OCI-LY7 (cell line): Measurements from ENCODE around the gene MEIOB. TPM values are rescaled to one million over a fixed set of nuclear protein-coding genes. Genes with fewer than 3 reads are reported as not detected.

Experiments
- BruUV-seq: library from RNA; stranded (reverse); fragments of 400-500 nt; replicated peaks from 2 replicates; lab custom pipeline; 2021; lab: Mats Ljungman, UMichigan
- CTCF ChIA-PET: fragments of 300-600 bp; sonication (Branson Sonifier 250); formaldehyde crosslinking; loops from one replicate; lab custom pipeline; 2022; ENCODE audit warnings: antibody characterized with exemption; ENCODE audit not compliant: unreplicated experiment; lab: Charles Lee
- POLR2A ChIA-PET: fragments of 300-600 bp; sonication (Branson Sonifier 250); formaldehyde crosslinking; loops from one replicate; lab custom pipeline; 2022; ENCODE audit warnings: antibody characterized with exemption; lab: Charles Lee
- DNase-seq: peaks from one replicate; pipeline ENCODE4 v3.0.0-alpha.2; 2015; ENCODE audit warnings: low spot score
- H2AFZ ChIP-seq: fragments of 200-600 bp; sonication (generic), shearing (Covaris generic); 2 replicates; pipeline ENCODE4 v1.6.1; 2014; ENCODE audit warnings: mild to moderate bottlenecking, antibody characterized with exemption, low read length, moderate library complexity
- H3K27ac ChIP-seq: fragments of 200-600 bp; sonication (generic); 2 replicates; pipeline ENCODE4 v1.5.1; 2014; ENCODE audit warnings: mixed run types, low read depth, mild to moderate bottlenecking, moderate library complexity, low read length, inconsistent platforms; ENCODE audit not compliant: poor library complexity, severe bottlenecking
- H3K36me3 ChIP-seq: fragments of 200-600 bp; sonication (generic); 2 replicates; pipeline ENCODE4 v1.6.1; 2014; ENCODE audit warnings: mild to moderate bottlenecking, antibody characterized with exemption, low read length, moderate library complexity, mixed read lengths; ENCODE audit not compliant: insufficient read depth
- H3K4me1 ChIP-seq: fragments of 200-600 bp; sonication (generic); 2 replicates; pipeline ENCODE4 v1.5.1; 2014; ENCODE audit warnings: mild to moderate bottlenecking, low read length; ENCODE audit not compliant: insufficient read depth, poor library complexity, severe bottlenecking
- H3K4me2 ChIP-seq: fragments of 200-600 bp; sonication (generic); 2 replicates; pipeline ENCODE4 v1.6.1; 2014; ENCODE audit warnings: mild to moderate bottlenecking, low read length
- H3K4me3 ChIP-seq: fragments of 200-600 bp; sonication (generic); 2 replicates; pipeline ENCODE4 v1.5.1; 2014; ENCODE audit warnings: mild to moderate bottlenecking, low read depth, low read length; ENCODE audit not compliant: poor library complexity, severe bottlenecking
- H3K79me2 ChIP-seq: fragments of 200-600 bp; sonication (generic); 2 replicates; pipeline ENCODE4 v1.6.1; 2016; ENCODE audit warnings: low read depth, mild to moderate bottlenecking, low read length, moderate library complexity, mixed read lengths; ENCODE audit not compliant: insufficient read depth
- H3K9me2 ChIP-seq: fragments of 200-600 bp; sonication (generic); 2 replicates; pipeline ENCODE4 v1.6.1; 2016; ENCODE audit warnings: mild to moderate bottlenecking, low read length, mixed read lengths; ENCODE audit not compliant: insufficient read depth
- H3K9me3 ChIP-seq: fragments of 200-600 bp; sonication (generic); 2 replicates; pipeline ENCODE4 v1.6.1; 2014; ENCODE audit warnings: mild to moderate bottlenecking, mixed run types, low read length, mixed read lengths
- H4K20me1 ChIP-seq: fragments of 200-600 bp; sonication (generic); 2 replicates; pipeline ENCODE4 v1.6.1; 2014; ENCODE audit warnings: mild to moderate bottlenecking, antibody characterized with exemption, low read length, moderate library complexity, mixed read lengths; ENCODE audit not compliant: insufficient read depth
- EZH2phosphoT487 ChIP-seq: fragments of 200-600 bp; sonication (generic); IDR thresholded peaks from 2 replicates; pipeline ENCODE4 v1.6.1; 2018; ENCODE audit warnings: low read depth, borderline replicate concordance, mild to moderate bottlenecking, mixed run types, antibody characterized with exemption, low read length, moderate library complexity, mixed read lengths
- intact Hi-C: fragments of 100-400 bp; cut with micrococcal nuclease; formaldehyde crosslinking; loops from one replicate; pipeline ENCODE4 v1.10.0; 2022; ENCODE audit not compliant: unreplicated experiment
- total RNA-seq, 2 experiments: library from RNA; depleted of rRNA in 1 of 2; stranded (reverse); fragments of >200 nt in 1 of 2; shearing (Covaris generic) in 1 of 2; gene quantifications; 2 replicates each; pipeline ENCODE4 v1.2.3, GENCODE V29; 2014 to 2022
- TF ChIP-seq, protein P1 (sequence below): fragments of 200-600 bp; sonication (generic); conservative IDR thresholded peaks from 2 replicates; pipeline ENCODE4 v1.5.1; 2014; ENCODE audit warnings: mild to moderate bottlenecking, antibody characterized with exemption, low read length, moderate library complexity, mixed read lengths

The MEIOB gene
- total RNA-seq, 2 experiments from 2014 or later, result not detected

DNA sequence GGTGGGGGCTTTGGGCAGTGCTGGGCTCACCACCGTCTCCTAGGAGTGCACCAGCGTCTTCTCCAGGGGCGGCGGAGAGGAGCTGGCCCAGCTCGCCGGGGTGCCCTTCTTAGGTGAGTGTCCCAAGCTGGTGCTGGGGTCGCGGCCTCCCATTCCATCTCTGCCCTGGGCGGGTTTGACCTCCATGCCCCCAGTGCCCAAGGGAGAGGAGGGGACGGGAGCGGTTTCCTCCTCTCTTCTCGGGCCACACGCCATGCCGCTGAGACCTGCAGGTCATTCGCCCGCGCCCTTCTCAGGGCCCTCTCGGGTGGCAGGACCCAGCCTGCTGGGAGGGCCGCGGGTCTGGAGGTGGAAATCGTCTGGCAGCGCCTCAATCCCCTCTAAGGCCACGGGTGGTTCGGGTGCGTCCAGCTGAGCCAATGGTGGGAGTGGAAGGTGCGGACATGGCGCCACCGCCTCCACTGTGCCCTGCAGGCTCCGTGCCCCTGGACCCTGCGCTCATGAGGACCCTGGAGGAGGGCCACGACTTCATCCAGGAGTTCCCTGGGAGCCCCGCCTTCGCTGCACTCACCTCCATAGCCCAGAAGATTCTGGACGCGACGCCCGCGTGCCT, 83.8 kb downstream of the MEIOB start:
- H3K9me3 ChIP-seq, result no peaks in the 10 kb centered on the region
- TF ChIP-seq EZH2phosphoT487, result no peak
- TF ChIP-seq, protein P1, sequence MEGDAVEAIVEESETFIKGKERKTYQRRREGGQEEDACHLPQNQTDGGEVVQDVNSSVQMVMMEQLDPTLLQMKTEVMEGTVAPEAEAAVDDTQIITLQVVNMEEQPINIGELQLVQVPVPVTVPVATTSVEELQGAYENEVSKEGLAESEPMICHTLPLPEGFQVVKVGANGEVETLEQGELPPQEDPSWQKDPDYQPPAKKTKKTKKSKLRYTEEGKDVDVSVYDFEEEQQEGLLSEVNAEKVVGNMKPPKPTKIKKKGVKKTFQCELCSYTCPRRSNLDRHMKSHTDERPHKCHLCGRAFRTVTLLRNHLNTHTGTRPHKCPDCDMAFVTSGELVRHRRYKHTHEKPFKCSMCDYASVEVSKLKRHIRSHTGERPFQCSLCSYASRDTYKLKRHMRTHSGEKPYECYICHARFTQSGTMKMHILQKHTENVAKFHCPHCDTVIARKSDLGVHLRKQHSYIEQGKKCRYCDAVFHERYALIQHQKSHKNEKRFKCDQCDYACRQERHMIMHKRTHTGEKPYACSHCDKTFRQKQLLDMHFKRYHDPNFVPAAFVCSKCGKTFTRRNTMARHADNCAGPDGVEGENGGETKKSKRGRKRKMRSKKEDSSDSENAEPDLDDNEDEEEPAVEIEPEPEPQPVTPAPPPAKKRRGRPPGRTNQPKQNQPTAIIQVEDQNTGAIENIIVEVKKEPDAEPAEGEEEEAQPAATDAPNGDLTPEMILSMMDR, result no peak
- no peaks in the 10 kb centered on the region; the same call in 1 of the 2 replicates for H4K20me1 ChIP-seq
- peaks cover 21% of the 10 kb centered on the region for H3K79me2 ChIP-seq
- peaks cover 6% of the 10 kb centered on the region for H3K4me1 ChIP-seq
- H3K27ac ChIP-seq, result no peak overlapping the region
- H3K4me3 ChIP-seq, result no peak overlapping the region
- ChIA-PET CTCF (no interaction called here), POLR2A (no interaction called here)
- H3K9me2 ChIP-seq, result no peaks in the 10 kb centered on the region
- no peak overlapping the region for H2AFZ ChIP-seq
- no TSS peak for BruUV-seq
- peaks cover 39% of the 10 kb centered on the region; the same call in 1 of the 2 replicates for H3K36me3 ChIP-seq
- no peak overlapping the region for H3K4me2 ChIP-seq
- DNase-seq, result no peak
- intact Hi-C loops, result no loop called here

GRCh38 chr16:1787322-1788094, 84.5 kb downstream of the MEIOB start:
- H3K79me2 ChIP-seq, result peaks cover 22% of the 10 kb centered on the region
- no peaks in the 10 kb centered on the region for H3K9me3 ChIP-seq
- no peak for DNase-seq
- intact Hi-C loops, result no loop called here
- H4K20me1 ChIP-seq, result no peaks in the 10 kb centered on the region; the same call in 1 of the 2 replicates
- POLR2A ChIA-PET, result no interaction called here
- TF ChIP-seq EZH2phosphoT487, result no peak
- TF ChIP-seq, protein P1, result no peak
- CTCF ChIA-PET, result no interaction called here
- no peak overlapping the region for H3K4me3 ChIP-seq
- no peak overlapping the region for H2AFZ ChIP-seq
- no peak overlapping the region for H3K4me2 ChIP-seq
- H3K9me2 ChIP-seq, result no peaks in the 10 kb centered on the region
- no TSS peak for BruUV-seq
- peaks cover 6% of the 10 kb centered on the region for H3K4me1 ChIP-seq
- H3K27ac ChIP-seq, result no peak overlapping the region
- peaks cover 39% of the 10 kb centered on the region; the same call in 1 of the 2 replicates for H3K36me3 ChIP-seq

GRCh38 chr16:1787056-1787321, 85.0 kb downstream of the MEIOB start:
- DNase-seq, result no peak
- Histone ChIP-seq H3K4me2 (no peak overlapping the region), H3K36me3 (peaks cover 39% of the 10 kb centered on the region; the same call in 1 of the 2 replicates), H3K4me1 (peaks cover 6% of the 10 kb centered on the region), H3K79me2 (peaks cover 22% of the 10 kb centered on the region), H2AFZ (no peak overlapping the region), H3K9me2 (no peaks in the 10 kb centered on the region), H4K20me1 (no peaks in the 10 kb centered on the region; the same call in 1 of the 2 replicates), H3K27ac (no peak overlapping the region), H3K9me3 (no peaks in the 10 kb centered on the region), H3K4me3 (no peak overlapping the region)
- ChIA-PET POLR2A (no interaction called here), CTCF (no interaction called here)
- intact Hi-C loops, result no loop called here
- BruUV-seq, result no TSS peak
- TF ChIP-seq, protein P1, result no peak
